HG02870 (cell line): ENCODE measurements around the gene MNT.

Source experiments
- ATAC-seq: cut with Tn5 transposase; IDR thresholded peaks from one replicate; pipeline ENCODE4 v1.9.1; 2021; ENCODE audit warnings: mild to moderate bottlenecking, moderate library complexity; ENCODE audit not compliant: unreplicated experiment

The MNT gene

GRCh38 chr17:2396568-2397246 is 4.2 kb downstream of the MNT start:
- no peak for ATAC-seq

GRCh38 chr17:2396192-2396567 is 4.7 kb downstream of the MNT start:
- ATAC-seq: no peak

- ATAC-seq: no peak
These were observed 5.3 kb downstream of the MNT start for GRCh38 chr17:2395258-2396181.

GRCh38 chr17:2394775-2395201 is 6.1 kb downstream of the MNT start:
- no peak for ATAC-seq

GRCh38 chr17:2393954-2394749 is 6.7 kb downstream of the MNT start:
- no peak for ATAC-seq

- peak; percentile 32 for ATAC-seq
These were observed 7.5 kb downstream of the MNT start for GRCh38 chr17:2393174-2393953.

GRCh38 chr17:2392252-2393173 is 8.3 kb downstream of the MNT start:
- ATAC-seq: peak; percentile 47

GRCh38 chr17:2391597-2392251 is 9.1 kb downstream of the MNT start:
- ATAC-seq: no peak

GRCh38 chr17:2390199-2390836 is 10.5 kb downstream of the MNT start:
- ATAC-seq: no peak

- no peak for ATAC-seq
These were observed 12.2 kb downstream of the MNT start for GRCh38 chr17:2388683-2389055.

- ATAC-seq: no peak
These were observed 12.7 kb downstream of the MNT start for GRCh38 chr17:2388020-2388682.

GRCh38 chr17:2387086-2388019 is 13.5 kb downstream of the MNT start:
- ATAC-seq: no peak

- no peak for ATAC-seq
These were observed 14.3 kb downstream of the MNT start for GRCh38 chr17:2386400-2387085.

- no peak for ATAC-seq
These were observed 15.3 kb downstream of the MNT start for GRCh38 chr17:2385240-2386210.

GRCh38 chr17:2384439-2385127 is 16.3 kb downstream of the MNT start:
- no peak for ATAC-seq
